WTC11 (cell line): Measurements from ENCODE around the gene F10. TPM values are rescaled to one million over a fixed set of nuclear protein-coding genes. Genes with fewer than 3 reads are reported as not detected.

Experiments used
- ATAC-seq: fragments of 200-7000 bp; cut with Tn5 transposase; 2 replicates; pipeline ENCODE4 v1.10.0; 2021; ENCODE audit warnings: mild to moderate bottlenecking, moderate library complexity
- CTCF ChIA-PET: fragments of 300-600 bp; sonication (Branson Sonifier 250); formaldehyde crosslinking; loops from one replicate; lab custom pipeline; 2021; ENCODE audit warnings: antibody characterized with exemption; lab: Charles Lee
- POLR2A ChIA-PET: fragments of 350-600 bp; sonication (Branson Sonifier 250); formaldehyde crosslinking; loops from one replicate; lab custom pipeline; 2021; ENCODE audit warnings: antibody characterized with exemption; lab: Charles Lee
- DNase-seq: peaks from one replicate; pipeline ENCODE4 v3.0.0; 2021; ENCODE audit warnings: low spot score
- H3K27ac Mint-ChIP-seq: 2 replicates; pipeline ENCODE4 v1.8.0; 2021; ENCODE audit warnings: mixed read lengths
- H3K27me3 Mint-ChIP-seq: 2 replicates; pipeline ENCODE4 v1.8.0; 2021; ENCODE audit warnings: low read depth, mild to moderate bottlenecking, moderate library complexity, mixed read lengths
- H3K36me3 Mint-ChIP-seq: 2 replicates; pipeline ENCODE4 v1.8.0; 2021; ENCODE audit warnings: mixed read lengths
- H3K4me1 Mint-ChIP-seq: 2 replicates; pipeline ENCODE4 v1.8.0; 2022; ENCODE audit warnings: mixed read lengths
- H3K4me3 Mint-ChIP-seq: 2 replicates; pipeline ENCODE4 v1.8.0; 2021; ENCODE audit warnings: mild to moderate bottlenecking, moderate library complexity, mixed read lengths
- H3K9me3 Mint-ChIP-seq: 2 replicates; pipeline ENCODE4 v1.8.0; 2021; ENCODE audit warnings: mixed read lengths
- GTF2I ChIP-seq: fragments of 250-450 bp; sonication (Bioruptor Pico); conservative IDR thresholded peaks from 2 replicates; pipeline ENCODE4 v1.4.0; 2021; ENCODE audit warnings: mild to moderate bottlenecking
- IRF2 ChIP-seq: sonication (generic); formaldehyde crosslinking; IDR thresholded peaks from 2 replicates; pipeline ENCODE4 v1.8.0; 2022; ENCODE audit warnings: low read depth, missing genetic modification reagents, borderline replicate concordance
- SMAD3 ChIP-seq: sonication (generic); formaldehyde crosslinking; IDR thresholded peaks from 2 replicates; pipeline ENCODE4 v1.8.0; 2022; ENCODE audit warnings: missing genetic modification reagents, mild to moderate bottlenecking, borderline replicate concordance
- SP1 ChIP-seq: sonication (generic); formaldehyde crosslinking; conservative IDR thresholded peaks from 2 replicates; pipeline ENCODE4 v1.8.1; 2022; ENCODE audit warnings: missing genetic modification reagents
- TCF7 ChIP-seq: sonication (generic); formaldehyde crosslinking; IDR thresholded peaks from 2 replicates; pipeline ENCODE4 v1.8.0; 2022; ENCODE audit warnings: mild to moderate bottlenecking, low read depth, missing genetic modification reagents, moderate library complexity
- ZNF219 ChIP-seq: sonication (generic); formaldehyde crosslinking; IDR thresholded peaks from 2 replicates; pipeline ENCODE4 v1.8.0; 2023; ENCODE audit warnings: missing genetic modification reagents, mild to moderate bottlenecking, borderline replicate concordance
- total RNA-seq: library from RNA; stranded (reverse); gene quantifications from 3 replicates; pipeline ENCODE4 v1.2.3, GENCODE V29; 2021
- TF ChIP-seq, protein P1 (sequence below): sonication (generic); formaldehyde crosslinking; IDR thresholded peaks from 2 replicates; pipeline ENCODE4 v1.8.1; 2023; ENCODE audit warnings: mild to moderate bottlenecking, missing genetic modification reagents, borderline replicate concordance
- TF ChIP-seq, protein P2 (sequence below): sonication (generic); formaldehyde crosslinking; conservative IDR thresholded peaks from 2 replicates; pipeline ENCODE4 v1.8.1; 2022; ENCODE audit warnings: mild to moderate bottlenecking, missing genetic modification reagents
- TF ChIP-seq, protein P3 (sequence below): sonication (generic); formaldehyde crosslinking; IDR thresholded peaks from 2 replicates; pipeline ENCODE4 v1.8.0; 2023; ENCODE audit warnings: mild to moderate bottlenecking, missing genetic modification reagents
- TF ChIP-seq, protein P4 (sequence below): sonication (generic); formaldehyde crosslinking; IDR thresholded peaks from 2 replicates; pipeline ENCODE4 v1.8.0; 2022; ENCODE audit warnings: missing genetic modification reagents

F10 gene
- total RNA-seq, 1 experiment from 2014 or later: 0.87 TPM

DNA sequence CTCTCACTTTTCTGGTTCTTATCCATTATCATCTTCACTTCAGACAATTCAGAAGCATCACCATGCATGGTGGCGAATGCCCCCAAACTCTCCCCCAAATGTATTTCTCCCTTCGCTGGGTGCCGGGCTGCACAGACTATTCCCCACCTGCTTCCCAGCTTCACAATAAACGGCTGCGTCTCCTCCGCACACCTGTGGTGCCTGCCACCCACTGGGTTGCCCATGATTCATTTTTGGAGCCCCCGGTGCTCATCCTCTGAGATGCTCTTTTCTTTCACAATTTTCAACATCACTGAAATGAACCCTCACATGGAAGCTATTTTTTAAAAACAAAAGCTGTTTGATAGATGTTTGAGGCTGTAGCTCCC, 2.8 kb upstream of the F10 start (continued):
- no peak for TF ChIP-seq TCF7 (CRISPR knock-in tag)
- TF ChIP-seq, protein P1, sequence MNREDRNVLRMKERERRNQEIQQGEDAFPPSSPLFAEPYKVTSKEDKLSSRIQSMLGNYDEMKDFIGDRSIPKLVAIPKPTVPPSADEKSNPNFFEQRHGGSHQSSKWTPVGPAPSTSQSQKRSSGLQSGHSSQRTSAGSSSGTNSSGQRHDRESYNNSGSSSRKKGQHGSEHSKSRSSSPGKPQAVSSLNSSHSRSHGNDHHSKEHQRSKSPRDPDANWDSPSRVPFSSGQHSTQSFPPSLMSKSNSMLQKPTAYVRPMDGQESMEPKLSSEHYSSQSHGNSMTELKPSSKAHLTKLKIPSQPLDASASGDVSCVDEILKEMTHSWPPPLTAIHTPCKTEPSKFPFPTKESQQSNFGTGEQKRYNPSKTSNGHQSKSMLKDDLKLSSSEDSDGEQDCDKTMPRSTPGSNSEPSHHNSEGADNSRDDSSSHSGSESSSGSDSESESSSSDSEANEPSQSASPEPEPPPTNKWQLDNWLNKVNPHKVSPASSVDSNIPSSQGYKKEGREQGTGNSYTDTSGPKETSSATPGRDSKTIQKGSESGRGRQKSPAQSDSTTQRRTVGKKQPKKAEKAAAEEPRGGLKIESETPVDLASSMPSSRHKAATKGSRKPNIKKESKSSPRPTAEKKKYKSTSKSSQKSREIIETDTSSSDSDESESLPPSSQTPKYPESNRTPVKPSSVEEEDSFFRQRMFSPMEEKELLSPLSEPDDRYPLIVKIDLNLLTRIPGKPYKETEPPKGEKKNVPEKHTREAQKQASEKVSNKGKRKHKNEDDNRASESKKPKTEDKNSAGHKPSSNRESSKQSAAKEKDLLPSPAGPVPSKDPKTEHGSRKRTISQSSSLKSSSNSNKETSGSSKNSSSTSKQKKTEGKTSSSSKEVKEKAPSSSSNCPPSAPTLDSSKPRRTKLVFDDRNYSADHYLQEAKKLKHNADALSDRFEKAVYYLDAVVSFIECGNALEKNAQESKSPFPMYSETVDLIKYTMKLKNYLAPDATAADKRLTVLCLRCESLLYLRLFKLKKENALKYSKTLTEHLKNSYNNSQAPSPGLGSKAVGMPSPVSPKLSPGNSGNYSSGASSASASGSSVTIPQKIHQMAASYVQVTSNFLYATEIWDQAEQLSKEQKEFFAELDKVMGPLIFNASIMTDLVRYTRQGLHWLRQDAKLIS: no peak
- TF ChIP-seq, protein P2, sequence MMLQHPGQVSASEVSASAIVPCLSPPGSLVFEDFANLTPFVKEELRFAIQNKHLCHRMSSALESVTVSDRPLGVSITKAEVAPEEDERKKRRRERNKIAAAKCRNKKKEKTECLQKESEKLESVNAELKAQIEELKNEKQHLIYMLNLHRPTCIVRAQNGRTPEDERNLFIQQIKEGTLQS (CRISPR knock-in tag): no peak
- TF ChIP-seq IRF2 (CRISPR knock-in tag): no peak
- TF ChIP-seq SMAD3 (CRISPR knock-in tag): no peak
- TF ChIP-seq, protein P3, sequence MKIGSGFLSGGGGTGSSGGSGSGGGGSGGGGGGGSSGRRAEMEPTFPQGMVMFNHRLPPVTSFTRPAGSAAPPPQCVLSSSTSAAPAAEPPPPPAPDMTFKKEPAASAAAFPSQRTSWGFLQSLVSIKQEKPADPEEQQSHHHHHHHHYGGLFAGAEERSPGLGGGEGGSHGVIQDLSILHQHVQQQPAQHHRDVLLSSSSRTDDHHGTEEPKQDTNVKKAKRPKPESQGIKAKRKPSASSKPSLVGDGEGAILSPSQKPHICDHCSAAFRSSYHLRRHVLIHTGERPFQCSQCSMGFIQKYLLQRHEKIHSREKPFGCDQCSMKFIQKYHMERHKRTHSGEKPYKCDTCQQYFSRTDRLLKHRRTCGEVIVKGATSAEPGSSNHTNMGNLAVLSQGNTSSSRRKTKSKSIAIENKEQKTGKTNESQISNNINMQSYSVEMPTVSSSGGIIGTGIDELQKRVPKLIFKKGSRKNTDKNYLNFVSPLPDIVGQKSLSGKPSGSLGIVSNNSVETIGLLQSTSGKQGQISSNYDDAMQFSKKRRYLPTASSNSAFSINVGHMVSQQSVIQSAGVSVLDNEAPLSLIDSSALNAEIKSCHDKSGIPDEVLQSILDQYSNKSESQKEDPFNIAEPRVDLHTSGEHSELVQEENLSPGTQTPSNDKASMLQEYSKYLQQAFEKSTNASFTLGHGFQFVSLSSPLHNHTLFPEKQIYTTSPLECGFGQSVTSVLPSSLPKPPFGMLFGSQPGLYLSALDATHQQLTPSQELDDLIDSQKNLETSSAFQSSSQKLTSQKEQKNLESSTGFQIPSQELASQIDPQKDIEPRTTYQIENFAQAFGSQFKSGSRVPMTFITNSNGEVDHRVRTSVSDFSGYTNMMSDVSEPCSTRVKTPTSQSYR: no peak
- TF ChIP-seq GTF2I: no peak
- no peak for TF ChIP-seq ZNF219 (CRISPR knock-in tag)
- TF ChIP-seq, all 79 proteins: peak for 0

DNA sequence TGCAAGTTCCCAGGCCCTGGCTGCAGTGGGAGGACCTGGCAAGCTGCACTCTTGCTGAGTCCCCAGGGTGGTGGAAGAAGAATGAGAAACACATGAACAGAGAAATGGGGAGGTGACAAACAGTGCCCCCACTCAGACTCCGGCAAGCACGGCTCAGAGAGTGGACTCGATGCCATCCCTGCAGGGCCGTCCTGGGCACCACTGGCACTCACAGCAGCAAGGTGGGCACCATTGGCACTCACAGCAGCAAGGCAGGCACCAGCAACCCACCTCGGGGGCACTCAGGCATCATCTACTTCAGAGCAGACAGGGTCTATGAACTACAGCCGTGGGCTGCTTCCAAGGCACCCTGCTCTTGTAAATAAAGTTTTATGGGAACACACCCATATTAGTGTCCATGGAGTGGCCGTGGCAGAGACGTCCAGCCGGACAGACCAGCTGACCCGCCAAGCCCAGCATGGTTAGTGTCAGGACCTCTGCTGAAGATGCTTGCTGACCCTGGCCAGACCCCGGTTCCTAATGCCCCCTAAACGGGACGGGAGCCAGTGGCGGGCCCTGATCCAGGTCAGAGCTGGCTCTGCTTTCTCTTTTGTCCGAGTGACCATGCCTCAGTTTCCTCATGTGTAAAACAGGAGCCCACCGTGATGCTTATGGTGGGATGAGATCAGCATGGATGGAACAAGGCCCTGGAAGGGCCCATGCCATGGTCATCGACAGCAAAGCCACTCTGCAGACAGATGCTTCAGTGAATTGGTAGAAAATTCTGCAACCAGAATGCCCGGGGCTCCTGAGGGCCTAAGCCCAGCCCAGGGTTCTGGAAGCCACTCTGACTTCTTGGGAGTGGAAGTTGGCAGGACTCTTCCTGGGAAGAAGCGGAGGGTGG, 2.1 kb upstream of the F10 start:
- CTCF ChIA-PET: interaction anchor here (1.2 kb wide), 1 partner anchor 91 kb away, joined by 3 read pairs; no protein-coding TSS in a partner anchor
- TF ChIP-seq SP1: no peak
- TF ChIP-seq, protein P4, sequence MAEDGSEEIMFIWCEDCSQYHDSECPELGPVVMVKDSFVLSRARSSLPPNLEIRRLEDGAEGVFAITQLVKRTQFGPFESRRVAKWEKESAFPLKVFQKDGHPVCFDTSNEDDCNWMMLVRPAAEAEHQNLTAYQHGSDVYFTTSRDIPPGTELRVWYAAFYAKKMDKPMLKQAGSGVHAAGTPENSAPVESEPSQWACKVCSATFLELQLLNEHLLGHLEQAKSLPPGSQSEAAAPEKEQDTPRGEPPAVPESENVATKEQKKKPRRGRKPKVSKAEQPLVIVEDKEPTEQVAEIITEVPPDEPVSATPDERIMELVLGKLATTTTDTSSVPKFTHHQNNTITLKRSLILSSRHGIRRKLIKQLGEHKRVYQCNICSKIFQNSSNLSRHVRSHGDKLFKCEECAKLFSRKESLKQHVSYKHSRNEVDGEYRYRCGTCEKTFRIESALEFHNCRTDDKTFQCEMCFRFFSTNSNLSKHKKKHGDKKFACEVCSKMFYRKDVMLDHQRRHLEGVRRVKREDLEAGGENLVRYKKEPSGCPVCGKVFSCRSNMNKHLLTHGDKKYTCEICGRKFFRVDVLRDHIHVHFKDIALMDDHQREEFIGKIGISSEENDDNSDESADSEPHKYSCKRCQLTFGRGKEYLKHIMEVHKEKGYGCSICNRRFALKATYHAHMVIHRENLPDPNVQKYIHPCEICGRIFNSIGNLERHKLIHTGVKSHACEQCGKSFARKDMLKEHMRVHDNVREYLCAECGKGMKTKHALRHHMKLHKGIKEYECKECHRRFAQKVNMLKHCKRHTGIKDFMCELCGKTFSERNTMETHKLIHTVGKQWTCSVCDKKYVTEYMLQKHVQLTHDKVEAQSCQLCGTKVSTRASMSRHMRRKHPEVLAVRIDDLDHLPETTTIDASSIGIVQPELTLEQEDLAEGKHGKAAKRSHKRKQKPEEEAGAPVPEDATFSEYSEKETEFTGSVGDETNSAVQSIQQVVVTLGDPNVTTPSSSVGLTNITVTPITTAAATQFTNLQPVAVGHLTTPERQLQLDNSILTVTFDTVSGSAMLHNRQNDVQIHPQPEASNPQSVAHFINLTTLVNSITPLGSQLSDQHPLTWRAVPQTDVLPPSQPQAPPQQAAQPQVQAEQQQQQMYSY (CRISPR knock-in tag): no peak
- no peak for DNase-seq
- no peak overlapping the region for H3K4me3 Mint-ChIP-seq
- no peak overlapping the region for H3K27ac Mint-ChIP-seq
- no peaks in the 10 kb centered on the region for H3K36me3 Mint-ChIP-seq
- H3K27me3 Mint-ChIP-seq: no peaks in the 10 kb centered on the region; the same call in 1 of the 2 replicates
- ATAC-seq: no peak
- POLR2A ChIA-PET: no interaction called here
- H3K4me1 Mint-ChIP-seq: peaks cover 9% of the 10 kb centered on the region
- H3K9me3 Mint-ChIP-seq: no peaks in the 10 kb centered on the region
